DMS114 treated with DMSO at 0.1 percent for 48 hours (cell line): ENCODE results near the gene ZFPL1.

Experiments
- DNase-seq: peaks from one replicate; lab custom pipeline; 2025; ENCODE audit not compliant: unreplicated experiment; lab: John Stamatoyannopoulos, UW

The ZFPL1 gene

DNA sequence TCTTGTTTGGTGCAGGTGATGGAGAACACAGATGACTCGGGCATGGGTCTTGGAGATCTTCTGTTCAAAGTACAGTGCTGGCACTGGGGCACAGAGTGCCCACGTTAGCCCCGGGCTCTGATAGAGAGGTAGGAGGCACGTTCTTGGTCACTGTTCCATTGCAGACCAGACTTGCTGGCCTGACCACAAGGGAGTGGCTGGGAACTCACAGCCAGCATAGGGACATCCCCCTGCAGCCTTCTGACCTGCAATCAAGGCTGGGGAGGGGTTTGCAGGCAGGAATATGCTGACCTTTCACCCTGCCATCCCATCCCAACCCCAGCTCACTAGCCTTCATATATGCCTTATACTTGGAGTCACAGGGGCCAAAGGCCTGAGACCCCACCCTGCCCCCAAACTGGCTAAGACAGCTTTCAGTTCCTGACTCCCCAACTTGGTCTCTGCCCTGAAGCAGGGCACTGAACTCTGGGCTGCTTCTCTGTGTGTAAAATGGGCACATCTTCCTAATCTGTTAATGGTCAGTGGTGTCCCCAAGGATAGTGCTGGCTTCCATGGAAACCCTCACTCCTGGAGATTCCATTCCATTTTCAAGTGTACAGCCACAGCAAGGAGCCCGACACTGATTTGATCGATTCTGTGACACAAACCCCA lies 42.7 kb downstream of the ZFPL1 start:
- no peak for DNase-seq

DNA sequence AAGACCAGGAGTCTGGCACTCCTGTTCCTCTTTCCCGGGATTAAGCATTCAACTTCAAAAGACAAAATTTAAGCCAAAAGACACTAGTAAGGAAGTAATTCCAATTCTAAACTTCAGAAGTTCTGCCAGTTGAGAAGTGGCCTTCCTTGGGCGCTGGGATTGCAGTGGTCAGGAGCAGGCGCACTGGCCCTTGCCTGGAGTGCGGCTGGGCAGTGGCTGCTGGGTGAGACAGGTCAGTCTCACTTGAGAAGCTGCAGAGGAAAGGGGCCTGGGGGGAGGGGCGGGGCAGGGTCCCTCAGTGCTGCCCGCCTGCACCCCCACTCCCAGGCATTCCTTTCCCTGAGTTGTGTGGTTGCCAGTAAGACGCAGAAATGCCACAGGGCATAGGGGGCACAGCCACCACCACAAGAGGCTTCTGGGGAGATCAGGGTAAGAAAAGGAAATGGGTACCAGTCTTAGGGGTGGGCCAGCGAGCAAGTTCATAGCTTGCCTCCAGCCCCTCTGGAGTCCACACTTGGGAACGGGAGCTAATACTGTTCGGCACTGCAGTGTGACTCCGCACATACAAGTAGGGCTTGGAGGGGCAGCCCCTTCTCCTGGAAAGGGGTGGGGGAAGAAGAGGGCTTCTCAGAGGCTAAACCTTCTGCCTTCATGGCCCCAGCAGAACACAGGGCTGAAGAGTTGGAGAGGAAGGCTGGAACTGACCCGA lies 43.6 kb downstream of the ZFPL1 start:
- DNase-seq, result no peak

DNA sequence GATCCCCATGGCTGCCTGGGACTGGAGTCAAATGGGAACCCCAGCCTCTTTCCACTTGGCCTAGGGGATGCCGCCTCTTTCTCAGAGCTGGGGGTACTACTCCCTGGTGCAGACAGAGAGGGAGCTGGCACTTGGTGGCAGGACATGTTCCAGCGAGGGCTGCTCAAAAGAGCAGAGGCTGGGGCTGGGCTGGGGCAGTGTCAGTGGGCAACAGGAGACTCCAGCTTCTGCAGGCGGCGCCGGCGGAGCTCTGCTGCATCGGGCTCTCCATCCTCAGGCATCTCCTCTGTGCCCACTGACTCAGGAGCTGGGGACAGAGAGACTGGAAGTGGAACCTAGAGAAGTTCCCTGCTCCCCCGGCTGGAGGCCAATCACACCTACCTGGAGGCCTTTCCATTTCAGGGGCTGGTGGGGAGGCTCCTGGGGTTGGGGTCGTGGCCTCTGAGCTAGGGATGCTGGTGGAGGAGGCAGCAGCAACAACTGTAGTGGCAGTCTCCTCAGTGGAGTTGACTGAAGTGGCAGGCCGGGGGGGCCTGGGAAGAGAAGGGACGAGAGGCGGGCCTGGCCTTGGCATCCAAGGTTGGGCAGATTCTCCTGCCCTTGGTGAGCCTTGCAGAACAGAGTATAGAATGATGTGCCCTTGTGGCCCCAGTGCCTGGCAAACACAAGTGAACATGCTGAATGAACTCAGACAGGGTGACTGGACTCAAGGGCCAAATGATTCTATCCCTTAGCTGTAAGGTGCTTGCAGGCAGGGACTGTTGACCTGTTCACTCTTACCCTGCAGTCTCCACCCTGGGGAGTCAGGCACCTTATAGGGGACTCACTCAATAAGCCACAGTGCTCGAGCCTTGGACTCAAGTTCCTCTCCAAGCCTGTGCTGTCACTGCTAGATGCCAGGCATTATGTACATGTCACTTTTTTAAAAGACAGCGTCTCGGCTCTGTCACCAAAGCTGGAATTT lies 44.4 kb downstream of the ZFPL1 start:
- no peak for DNase-seq

DNA sequence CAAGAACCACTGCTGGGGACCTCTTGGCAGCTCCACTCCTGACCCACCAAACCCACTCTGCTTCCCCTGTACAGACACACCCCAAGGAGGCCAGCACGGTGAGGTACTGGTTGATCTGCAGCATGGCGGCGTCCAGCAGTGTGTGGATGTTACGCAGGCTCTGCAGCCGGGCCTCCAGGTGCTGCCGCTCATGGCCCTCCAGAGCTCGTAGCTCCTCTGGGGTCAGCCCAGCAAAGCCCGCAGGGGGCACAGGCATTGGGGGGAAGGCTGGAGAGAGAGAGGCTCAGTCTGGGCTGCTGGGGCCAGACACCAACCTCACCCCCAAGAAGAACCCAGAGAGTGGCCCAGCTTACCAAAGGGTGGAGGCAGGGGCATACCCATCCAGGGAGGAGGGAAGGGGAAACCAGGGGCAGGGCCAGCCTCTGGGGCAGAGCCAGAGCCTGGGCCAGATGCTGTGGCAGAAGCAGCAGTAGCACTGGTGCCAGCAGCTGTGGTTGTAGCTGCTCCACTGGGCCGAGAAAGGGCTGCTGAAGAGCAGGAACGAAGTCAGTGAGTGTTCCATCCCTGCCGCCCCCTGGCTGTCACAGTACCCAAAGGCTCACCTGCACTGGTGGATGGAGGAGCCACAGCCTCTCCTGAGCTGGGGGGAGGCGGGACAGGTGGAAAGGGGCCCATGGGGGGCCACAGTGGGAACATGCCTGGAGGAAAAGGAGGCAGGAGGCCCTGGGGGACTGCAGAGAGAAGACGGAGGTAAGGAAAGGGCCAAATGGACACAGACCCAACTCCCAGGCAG lies 45.8 kb downstream of the ZFPL1 start:
- no peak for DNase-seq

DNA sequence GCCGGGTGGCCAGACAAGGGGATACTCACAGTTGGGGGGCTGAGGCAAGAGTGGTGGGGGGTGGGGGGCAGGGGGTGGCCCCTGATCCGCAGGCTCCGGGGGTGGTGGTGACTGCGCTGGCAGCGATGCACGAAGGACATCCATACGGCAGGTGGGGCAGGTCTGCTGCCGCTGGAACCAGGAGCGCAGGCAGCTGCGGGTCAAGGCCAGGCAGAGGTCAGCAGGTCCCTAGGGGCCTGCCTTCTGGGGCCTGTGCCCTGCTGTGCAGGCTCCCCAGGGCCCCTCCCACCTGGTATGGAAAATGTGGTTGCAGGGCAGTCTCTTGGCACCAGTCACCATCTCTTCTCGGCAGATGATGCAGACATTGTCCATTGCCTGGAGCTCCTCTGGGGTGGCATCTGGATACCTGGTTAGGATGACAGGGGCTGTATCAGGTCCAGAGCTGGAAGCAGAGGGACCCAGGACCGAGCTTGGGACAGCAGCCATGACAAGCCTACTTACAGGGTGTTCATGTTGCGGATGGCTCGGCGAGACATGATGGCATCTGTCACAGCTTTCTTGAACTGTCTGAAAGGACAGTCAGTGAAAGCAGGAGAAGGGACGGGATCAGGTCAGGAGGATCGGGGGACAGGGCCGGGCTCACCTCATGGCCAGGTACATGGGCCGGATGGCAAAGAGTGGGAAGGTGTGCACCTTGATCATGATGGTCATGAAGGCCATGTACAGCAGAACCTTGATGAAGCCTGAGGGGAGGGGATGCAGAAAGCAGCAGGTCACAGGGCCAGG lies 46.8 kb downstream of the ZFPL1 start:
- no peak for DNase-seq

DNA sequence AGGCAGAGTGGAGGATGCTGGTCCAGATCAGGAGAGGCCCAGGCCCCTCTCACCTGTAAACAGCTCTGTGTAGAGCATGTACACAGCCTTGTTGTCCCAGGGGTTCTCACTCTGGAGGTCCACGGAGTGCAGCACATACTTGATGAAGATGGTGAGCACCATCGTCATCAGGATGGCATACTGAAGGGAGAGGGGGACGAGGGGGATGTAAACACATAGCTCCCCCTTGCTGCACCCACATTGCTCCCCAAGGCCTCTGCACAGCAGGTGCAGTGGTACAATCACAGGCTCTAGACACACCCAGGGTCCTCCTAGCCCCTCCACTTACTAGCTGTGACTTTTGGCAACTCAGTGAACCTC lies 47.4 kb downstream of the ZFPL1 start:
- no peak for DNase-seq

DNA sequence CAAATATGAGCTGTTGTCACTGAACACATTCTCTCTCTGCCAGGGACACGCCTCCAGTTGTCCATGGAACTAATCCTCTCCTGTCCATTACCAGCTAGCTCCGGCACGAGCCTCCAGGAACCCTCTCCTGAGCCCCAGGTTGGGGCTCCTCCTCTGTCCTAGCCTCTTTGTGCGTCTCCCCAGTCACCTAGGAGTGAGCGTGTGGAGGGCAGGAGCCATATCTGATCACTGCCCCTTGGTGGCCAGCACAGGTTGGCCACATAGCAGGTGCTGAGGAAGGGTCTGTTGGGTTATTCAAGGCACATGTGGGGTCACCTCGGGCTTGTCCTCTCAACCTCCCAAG lies 47.8 kb downstream of the ZFPL1 start:
- no peak for DNase-seq

DNA sequence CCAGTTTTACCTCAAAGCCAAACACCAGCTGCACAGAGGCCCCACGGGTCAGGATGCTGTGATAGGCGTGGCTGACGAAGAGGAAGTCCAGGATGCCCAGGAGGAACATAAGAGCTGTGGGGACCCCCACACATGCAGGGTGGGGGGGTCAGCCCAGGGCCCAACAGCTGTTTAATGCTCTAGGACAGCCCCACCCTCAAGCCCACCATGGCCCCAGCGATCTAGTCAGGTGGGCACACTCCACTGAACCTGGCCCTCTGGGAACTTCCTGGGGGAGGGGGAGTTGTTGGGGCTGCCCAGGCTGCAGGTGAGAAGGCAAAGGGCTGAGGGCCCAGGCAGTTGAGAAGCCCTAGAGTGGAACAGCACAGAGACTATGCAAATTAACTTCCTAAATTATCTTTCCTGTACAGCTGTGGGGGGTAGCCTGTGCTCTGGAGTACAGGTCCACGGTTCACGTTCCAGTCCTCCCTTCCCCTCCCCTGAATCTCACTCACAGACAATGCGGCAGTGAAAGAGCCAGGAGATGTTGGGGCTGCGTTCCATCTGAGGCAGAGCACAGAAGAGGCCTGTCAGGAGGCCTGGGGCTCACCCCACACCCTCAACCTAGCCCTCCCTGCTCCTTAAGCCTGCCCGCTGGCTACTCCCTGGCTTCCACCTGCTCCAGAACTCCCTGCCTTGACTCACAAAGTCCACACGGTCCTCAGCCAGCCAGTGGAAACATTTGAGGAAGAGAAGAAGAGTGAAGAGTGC lies 48.4 kb downstream of the ZFPL1 start:
- DNase-seq, result no peak

DNA sequence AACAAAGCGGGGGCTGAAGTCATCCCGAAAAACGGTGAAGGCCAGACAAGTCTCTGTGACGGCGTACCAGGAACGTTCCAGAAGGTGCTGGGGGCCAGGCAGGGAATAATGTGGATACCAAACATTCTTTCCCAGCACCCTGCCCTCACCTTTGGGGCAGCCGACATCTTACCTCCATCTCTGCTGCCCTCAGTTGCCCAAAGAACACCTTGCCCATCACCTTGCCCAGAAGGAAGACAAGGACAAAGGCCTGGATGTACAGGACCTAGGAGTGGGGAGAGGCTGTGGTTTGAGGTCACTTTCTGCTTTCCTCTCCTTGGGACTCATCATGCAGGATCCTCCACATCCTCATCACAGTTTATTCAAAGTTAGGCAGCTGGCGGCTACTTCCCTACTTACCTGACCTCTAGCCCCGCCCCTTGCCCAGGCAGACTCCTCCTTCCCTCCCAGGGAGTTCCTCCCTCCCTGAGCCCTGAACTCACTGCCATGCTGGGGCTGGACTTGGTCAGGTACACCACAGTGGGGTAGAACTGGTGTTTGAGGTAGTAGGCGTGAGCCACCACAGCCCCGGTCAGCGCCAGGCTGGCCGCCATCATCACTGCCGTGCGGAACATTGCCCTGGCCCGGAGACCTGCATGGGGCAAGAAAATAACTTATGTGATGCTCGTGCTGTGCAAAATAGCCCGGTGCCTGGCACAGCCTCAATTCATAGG lies 49.1 kb downstream of the ZFPL1 start:
- no peak for DNase-seq

DNA sequence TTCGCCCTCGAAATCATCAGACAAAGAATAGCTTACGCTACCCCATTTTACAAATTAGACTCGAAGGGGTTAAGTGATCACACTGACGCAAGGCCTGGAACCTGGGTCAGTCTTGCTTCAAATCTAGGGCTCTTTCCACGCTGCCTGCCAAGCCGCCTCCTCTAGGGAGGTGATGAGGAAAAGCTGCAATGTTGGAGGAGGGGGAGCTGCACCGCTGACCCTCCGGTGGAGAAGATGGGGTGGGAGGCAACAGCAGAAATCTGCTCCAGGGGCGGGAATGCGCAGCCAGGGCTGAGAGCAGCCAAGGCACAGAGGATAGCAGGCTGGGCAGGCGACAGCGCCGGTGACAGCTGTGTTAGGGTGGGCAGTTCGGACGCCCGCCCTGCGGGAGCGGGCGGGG lies 49.7 kb downstream of the ZFPL1 start:
- no peak for DNase-seq

DNA sequence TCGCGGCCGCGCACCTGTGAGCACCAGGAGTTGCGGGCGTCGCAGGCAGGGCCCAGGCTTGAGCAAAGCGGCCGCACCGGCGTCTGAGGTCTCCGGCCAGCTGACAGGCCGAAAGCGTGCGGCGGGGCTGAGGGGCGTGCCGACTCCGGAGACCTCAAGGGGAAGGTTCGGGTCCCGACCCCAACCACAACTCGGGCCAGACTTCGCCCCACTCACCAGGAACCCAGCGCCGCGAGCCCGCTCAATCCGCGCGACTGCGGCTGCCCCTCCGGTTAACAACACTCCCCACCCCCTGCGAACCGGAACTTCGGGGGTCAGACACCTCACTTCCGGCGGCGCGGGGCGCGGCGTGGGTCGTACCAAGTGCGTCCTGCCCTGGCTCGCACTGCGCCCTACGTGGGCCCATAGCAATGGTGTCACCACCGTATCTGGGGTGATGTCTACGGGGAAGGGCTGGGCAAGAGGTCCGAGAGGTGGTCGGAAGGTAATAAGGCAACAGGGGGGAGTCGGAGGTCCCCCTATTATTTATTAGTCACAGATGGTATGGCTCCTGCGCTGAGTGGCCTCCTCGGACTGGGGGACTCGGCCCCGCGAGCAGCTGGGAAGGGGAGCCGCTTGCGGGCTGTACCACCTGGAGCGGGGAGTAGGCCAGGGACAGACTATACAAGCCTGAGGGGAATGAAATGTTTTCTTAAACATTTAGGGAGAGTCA lies 50.4 kb downstream of the ZFPL1 start, which contains the start of gene SYVN1:
Gene SYVN1 (minus strand): TSS at position 280 of the 712 bp plus-strand sequence. CDS start 918 bp downstream, outside the sequence.
- peak; percentile 76 for DNase-seq

DNA sequence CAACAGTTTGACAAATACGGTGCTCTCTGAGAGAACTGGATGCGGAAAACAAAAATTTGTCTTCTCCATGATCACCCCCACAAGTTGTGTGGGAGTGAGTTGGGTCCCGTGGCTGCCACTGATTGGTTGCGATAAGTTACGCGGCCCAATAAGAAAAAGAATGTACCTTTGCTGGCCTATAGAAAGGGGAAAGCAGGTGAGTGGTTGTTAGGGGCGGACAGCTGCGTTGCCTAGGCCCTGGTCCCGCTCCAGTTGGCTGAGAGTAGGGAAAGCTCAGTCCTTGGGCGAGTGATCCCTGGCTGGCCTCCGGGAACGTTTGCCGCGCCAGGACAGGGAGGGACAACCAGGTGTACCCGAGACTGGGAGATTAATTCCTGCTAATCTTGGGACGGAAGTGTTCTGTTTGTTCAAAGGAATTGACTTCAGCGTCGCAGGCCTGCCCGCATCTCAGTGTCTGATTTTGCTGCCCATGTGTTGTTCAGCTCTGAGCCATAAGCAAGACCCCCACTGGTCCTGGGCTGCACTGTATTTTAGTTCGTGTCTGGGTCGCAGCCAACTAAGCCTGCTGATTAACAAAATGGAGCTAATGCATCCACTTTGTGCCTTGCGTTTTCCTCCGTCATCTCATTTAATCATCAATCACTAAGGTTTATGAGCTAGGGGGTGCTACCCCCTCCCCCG lies 51.1 kb downstream of the ZFPL1 start:
- peak; percentile 98 for DNase-seq

DNA sequence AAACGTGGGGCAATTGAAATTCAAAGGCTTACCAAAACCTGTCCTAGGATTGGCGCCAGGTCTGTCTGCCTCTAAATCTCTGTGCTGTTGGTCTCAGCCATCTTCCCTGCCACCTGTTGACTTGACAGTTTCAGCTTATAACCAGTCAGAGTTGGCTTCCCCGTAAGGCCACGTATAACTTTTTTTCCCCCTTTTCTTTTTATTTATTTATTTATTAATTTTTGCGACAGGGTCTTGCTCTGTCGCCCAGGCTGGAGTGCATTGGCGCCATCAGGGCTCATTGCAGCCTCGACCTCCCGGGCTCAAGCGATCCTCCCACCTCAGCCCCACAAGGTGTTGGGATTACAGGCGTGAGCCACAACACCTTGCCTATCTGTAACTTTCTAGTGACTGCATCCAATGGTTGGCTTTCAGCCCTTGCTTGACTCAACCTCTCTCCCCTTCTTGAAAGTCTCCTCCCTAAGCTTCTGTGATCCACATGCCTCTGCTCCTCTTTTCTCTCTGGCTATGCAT lies 51.7 kb downstream of the ZFPL1 start:
- DNase-seq, result no peak

DNA sequence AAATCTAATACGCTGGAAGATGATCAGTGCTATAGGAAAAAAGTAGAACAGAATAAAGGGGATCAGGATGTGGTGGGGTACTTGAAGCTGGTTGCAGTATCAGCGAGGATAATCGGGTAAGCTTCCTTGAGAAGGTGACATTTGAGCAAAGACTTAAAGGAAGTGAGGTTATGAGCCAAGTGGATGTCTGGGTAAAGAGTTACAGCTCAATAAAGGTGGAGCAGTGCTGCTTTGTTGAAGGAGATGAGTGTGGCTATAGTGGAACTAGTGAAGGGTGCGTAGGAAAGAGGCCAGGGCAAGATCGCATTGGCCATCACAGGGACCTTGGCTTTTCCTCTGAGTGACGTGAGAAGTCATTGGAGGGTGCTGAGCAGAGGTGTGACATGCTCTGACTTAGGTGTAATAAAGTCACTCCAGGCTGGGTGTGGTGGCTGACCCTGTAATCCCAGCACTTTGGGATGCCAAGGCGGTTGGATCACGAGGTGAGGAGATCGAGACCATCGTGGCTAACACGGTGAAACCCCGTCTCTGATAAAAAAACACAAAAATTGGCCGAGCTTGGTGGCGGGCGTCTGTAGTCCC lies 52.6 kb downstream of the ZFPL1 start:
- no peak for DNase-seq
